ENCODE measurements around the gene MSL1. TPM values are rescaled to one million over a fixed set of nuclear protein-coding genes. Genes with fewer than 3 reads are reported as not detected.

MSL1 gene, protein sequence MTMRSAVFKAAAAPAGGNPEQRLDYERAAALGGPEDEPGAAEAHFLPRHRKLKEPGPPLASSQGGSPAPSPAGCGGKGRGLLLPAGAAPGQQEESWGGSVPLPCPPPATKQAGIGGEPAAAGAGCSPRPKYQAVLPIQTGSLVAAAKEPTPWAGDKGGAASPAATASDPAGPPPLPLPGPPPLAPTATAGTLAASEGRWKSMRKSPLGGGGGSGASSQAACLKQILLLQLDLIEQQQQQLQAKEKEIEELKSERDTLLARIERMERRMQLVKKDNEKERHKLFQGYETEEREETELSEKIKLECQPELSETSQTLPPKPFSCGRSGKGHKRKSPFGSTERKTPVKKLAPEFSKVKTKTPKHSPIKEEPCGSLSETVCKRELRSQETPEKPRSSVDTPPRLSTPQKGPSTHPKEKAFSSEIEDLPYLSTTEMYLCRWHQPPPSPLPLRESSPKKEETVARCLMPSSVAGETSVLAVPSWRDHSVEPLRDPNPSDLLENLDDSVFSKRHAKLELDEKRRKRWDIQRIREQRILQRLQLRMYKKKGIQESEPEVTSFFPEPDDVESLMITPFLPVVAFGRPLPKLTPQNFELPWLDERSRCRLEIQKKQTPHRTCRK
- total RNA-seq (2014; rRNA removed): 62.1 and 62.8 TPM in 2 replicates
- 28.7 TPM for polyA plus RNA-seq (2012)

GRCh38 chr17:40121181-40122135 lies at the start of gene MSL1:
Gene MSL1 (plus strand): TSS chr17:40121971. CDS start chr17:40122613, 642 bp downstream.
- peak; percentile 72 for DNase-seq (ENCODE audit: low read depth)

DNA sequence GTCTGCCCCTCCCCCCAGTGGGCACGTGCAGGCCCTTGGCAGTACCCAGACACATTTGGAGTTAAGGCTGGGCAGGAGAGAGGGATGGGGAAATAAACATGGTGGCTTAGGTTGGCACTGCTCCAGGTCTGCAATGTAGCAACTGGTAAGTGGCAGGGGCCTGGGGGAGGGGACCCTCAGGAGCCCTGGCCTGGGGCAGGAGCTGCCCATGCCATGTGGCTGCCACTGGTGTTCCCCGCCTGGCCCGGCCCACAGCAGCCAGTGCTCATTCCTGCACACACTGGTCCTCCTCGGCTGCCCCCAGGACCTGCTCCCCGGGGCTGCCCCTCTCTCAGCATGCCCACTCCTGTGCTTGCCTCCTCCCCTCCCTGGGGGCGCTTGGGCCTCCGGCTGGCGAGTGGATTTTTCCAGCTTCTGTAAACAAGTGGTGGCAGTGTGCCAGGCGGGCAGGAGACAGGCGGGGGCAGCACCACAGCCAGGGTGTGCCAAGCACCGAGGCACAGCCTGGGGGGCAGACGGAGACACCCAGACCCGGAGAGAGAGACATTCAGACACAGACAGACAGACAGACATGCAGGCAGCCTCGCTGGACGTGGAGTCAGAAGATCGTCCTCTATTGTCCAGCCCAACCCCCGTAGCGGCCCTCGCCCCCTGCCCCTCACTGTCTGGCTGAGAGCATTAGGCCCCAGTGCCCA lies 49.6 kb upstream of the MSL1 start:
- peak; percentile 78 for DNase-seq (ENCODE audit: low read depth)

- DNase-seq (ENCODE audit: low read depth): no peak
These were observed 48.9 kb upstream of the MSL1 start for GRCh38 chr17:40072735-40073346.

- no peak for DNase-seq (ENCODE audit: low read depth)
These were observed 48.2 kb upstream of the MSL1 start for GRCh38 chr17:40073454-40074174.

DNA sequence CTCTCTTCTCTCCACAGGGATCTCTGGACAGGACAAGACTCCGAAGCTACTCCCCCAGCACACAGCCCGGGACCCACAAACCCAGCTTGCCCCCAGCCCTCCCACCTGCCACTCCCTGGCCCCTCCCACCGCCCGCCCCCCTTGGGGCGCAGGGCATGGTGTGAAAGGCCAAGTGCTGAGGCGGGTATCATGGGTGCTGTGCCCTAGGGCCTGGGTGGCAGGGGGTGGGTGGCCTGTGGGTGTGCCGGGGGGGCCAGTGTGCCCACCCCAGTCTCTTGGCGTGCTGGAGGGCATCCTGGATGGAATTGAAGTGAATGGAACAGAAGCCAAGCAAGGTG lies 47.6 kb upstream of the MSL1 start:
- no peak for DNase-seq (ENCODE audit: low read depth)

- DNase-seq (ENCODE audit: low read depth): no peak
These were observed 46.9 kb upstream of the MSL1 start for GRCh38 chr17:40074871-40075200.

DNA sequence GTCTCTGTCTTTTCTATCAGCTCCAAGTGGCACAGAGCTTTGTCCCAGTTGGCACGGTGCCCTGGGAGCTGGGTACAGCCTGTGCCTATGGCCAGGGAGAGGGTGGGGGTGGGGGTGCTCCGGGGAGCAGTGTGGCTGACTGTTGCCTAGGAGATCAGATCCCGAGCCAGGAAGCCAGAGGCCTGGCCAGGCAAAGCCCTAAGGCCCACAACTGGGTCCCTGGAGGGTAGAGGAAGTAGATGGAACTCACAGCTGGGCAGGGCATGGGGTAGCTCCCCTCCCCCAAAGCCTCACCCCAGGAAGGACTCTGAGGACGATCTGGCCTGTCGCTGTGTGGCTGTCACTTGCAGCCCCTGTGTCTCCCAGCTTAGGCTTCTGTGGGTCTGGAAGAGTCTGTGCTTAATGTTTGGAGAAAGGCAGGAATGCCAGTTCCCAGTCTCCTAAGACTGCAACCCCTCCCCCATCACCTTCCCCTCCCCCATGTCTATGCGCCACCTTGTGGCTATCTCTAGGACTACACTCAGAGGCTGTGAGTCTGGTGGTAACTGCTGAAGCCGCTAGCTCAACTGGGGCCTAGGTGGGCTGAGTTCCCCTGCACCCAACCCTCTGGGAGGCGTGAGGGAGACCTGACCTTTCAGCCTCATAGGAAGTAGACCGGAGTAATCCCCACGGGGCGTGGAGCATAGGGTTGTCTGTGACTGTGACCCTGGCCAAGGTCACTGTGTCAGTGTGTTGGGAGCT lies 46.4 kb upstream of the MSL1 start:
- peak; percentile 91 for DNase-seq (ENCODE audit: low read depth)

GRCh38 chr17:40075942-40076498 lies 45.8 kb upstream of the MSL1 start:
- no peak for DNase-seq (ENCODE audit: low read depth)

DNA sequence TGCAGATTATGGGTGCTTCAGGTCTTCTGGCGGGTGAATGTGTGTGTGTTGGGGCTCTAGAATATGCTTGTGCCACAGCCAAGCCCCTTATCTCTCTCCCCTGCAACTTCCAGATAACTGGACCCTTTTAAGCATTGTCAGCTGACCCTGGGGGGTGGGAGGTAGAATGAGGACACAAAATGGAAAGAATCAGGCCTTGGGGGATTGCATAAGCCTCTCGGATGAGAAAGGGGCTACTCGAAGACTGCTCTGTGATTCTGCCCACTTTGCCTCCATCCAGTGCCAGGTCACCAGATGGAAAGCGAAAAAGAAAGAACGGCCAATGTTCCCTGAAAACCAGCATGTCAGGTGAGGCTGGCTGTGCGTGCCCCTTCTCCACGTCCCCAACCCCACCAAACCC lies 45.2 kb upstream of the MSL1 start:
- no peak for DNase-seq (ENCODE audit: low read depth)

- DNase-seq (ENCODE audit: low read depth): no peak
These were observed 42.2 kb upstream of the MSL1 start for GRCh38 chr17:40079545-40079944.

- DNase-seq (ENCODE audit: low read depth): no peak
These were observed 37.3 kb upstream of the MSL1 start for GRCh38 chr17:40084477-40084876.

- no peak for DNase-seq (ENCODE audit: low read depth)
These were observed 35.4 kb upstream of the MSL1 start for GRCh38 chr17:40086150-40087044.

DNA sequence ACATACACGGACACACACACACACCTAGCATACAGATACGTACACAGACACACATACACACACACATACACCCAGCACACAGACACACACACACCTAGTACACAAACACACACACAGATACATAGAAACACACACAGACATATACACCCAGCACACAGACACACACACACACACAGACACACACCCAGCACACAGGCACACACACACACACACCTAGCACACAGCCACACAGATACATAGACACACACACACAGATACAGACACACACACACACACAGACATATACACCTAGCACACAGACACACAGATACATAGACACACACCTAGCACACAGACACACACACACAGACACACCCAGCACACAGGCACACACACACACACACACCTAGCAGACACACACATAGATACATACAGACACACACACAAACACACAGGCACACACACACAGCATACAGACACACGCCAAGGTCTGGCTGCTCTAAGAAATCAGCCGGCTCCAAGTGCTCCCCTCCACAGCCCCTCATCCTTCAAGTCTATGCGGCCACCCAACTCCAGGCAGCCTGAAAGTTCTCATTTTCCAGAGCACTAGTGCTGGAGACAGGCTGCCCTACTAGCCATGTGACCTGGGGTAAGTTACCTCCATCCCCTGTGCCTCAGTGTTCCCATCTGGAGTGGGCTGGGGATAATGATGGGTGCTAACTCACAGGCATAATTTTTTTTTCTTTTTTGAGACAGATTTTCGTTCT lies 34.5 kb upstream of the MSL1 start:
- no peak for DNase-seq (ENCODE audit: low read depth)

- DNase-seq (ENCODE audit: low read depth): no peak
These were observed 33.7 kb upstream of the MSL1 start for GRCh38 chr17:40087903-40088718.

GRCh38 chr17:40089077-40089895 lies 32.5 kb upstream of the MSL1 start:
- DNase-seq (ENCODE audit: low read depth): no peak
